HT-29 (cell line): ENCODE measurements around the gene GDPD4. TPM values are rescaled to one million over a fixed set of nuclear protein-coding genes. Genes with fewer than 3 reads are reported as not detected.

Source experiments
- DNase-seq: peaks from one replicate; pipeline ENCODE4 v3.0.0-alpha.2; 2015; ENCODE audit warnings: low spot score
- total RNA-seq: library from RNA; depleted of rRNA; stranded (reverse); fragments of >200 nt; shearing (Covaris generic); gene quantifications from 2 replicates; pipeline ENCODE4 v1.2.3, GENCODE V29; 2014

Gene GDPD4
- total RNA-seq, 1 experiment from 2014 or later = not detected

- DNase-seq = peak; percentile 97
These were observed 1.9 kb downstream of the GDPD4 start for GRCh38 chr11:77299528-77299993.

- DNase-seq = no peak
These were observed 7.4 kb downstream of the GDPD4 start for GRCh38 chr11:77294040-77294439.

GRCh38 chr11:77289737-77290136, 11.7 kb downstream of the GDPD4 start:
- DNase-seq = no peak

GRCh38 chr11:77287615-77288273, 13.7 kb downstream of the GDPD4 start:
- DNase-seq = no peak

GRCh38 chr11:77287136-77287535, 14.3 kb downstream of the GDPD4 start:
- no peak for DNase-seq

GRCh38 chr11:77284476-77285468, 16.7 kb downstream of the GDPD4 start:
- DNase-seq = no peak

GRCh38 chr11:77283101-77283500, 18.4 kb downstream of the GDPD4 start:
- no peak for DNase-seq

- no peak for DNase-seq
These were observed 22.6 kb downstream of the GDPD4 start for GRCh38 chr11:77278595-77279506.

- no peak for DNase-seq
These were observed 25.2 kb downstream of the GDPD4 start for GRCh38 chr11:77276271-77276670.

GRCh38 chr11:77270921-77271320, 30.6 kb downstream of the GDPD4 start:
- DNase-seq = no peak

- DNase-seq = peak; percentile 25
These were observed 31.9 kb downstream of the GDPD4 start for GRCh38 chr11:77269484-77270123.

- DNase-seq = no peak
These were observed 33.5 kb downstream of the GDPD4 start for GRCh38 chr11:77267962-77268361.

- no peak for DNase-seq
These were observed 34.7 kb downstream of the GDPD4 start for GRCh38 chr11:77266766-77267165.

- DNase-seq = no peak
These were observed 38.7 kb downstream of the GDPD4 start for GRCh38 chr11:77262803-77263202.

- DNase-seq = no peak
These were observed 41.8 kb downstream of the GDPD4 start for GRCh38 chr11:77259641-77260040.

- DNase-seq = no peak
These were observed 47.8 kb downstream of the GDPD4 start for GRCh38 chr11:77253690-77254089.

- peak; percentile 86 for DNase-seq
These were observed 48.8 kb downstream of the GDPD4 start for GRCh38 chr11:77252555-77253270.

GRCh38 chr11:77250881-77251640, 50.4 kb downstream of the GDPD4 start:
- DNase-seq = no peak

- DNase-seq = peak; percentile 22
These were observed 52.1 kb downstream of the GDPD4 start for GRCh38 chr11:77249427-77249826.
